Measurements from ENCODE around the gene SLC22A4.
A peak's percentile ranks its signal among the peaks of the same experiment; 100 is the strongest.

Gene SLC22A4

DNA sequence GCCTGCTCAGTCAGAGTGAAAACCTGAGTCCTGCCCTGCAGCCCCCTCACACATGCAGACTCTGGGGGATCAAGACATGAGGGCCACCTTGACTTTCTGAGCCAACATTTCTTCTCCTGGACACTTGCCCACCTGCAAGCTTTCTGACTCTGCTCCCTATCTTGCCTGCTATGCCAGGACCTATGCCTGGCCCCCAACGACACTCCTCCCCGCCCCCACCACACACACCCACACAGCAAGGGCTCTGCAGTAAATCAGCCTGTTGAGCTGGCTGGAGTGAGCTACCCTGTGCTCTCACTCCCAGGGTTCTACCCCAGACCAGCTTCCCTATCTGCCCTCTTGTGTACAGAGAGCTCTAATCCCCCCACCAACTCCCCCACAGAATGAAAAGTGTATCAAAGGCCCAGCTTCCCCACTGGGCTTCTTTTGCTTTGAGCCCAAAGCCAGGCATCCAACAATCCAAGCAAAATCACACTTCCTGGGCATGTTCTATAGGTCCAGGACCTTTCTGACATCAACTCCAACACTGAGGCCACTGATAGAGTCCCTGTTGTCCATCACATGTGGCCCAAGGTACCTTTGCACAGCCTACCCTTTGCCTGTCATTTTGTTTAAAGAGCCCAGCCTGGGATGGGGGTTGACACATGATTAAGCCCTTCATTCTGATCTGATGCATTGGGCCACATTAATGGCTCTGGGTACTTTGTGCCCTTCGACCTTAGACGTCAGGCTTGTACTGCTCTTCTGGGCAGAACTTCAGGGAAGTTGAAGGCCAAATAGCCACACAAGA, 29.5 kb upstream of the SLC22A4 start:
- H3K79me2 ChIP-seq (ENCODE audit: control insufficient read depth, insufficient read depth, low read length, unreplicated experiment), result peaks cover 47% of the 10 kb centered on the region
- no peak overlapping the region for H3K4me3 ChIP-seq (ENCODE audit: low read depth, low read length)
- H2AFZ ChIP-seq (ENCODE audit: low read length, unreplicated experiment), result no peak overlapping the region
- H3K36me3 ChIP-seq (ENCODE audit: insufficient read depth, low read length), result peaks cover 9% of the 10 kb centered on the region; the same call in 1 of the 2 replicates
- peak overlapping the region; percentile 93 for H3K27ac ChIP-seq (ENCODE audit: low read depth, low read length)
- H3K4me1 ChIP-seq (ENCODE audit: control insufficient read depth, insufficient read depth, low read length, unreplicated experiment), result peaks cover 87% of the 10 kb centered on the region
- H3K27me3 ChIP-seq (ENCODE audit: insufficient read depth, low read length), result no peaks in the 10 kb centered on the region

DNA sequence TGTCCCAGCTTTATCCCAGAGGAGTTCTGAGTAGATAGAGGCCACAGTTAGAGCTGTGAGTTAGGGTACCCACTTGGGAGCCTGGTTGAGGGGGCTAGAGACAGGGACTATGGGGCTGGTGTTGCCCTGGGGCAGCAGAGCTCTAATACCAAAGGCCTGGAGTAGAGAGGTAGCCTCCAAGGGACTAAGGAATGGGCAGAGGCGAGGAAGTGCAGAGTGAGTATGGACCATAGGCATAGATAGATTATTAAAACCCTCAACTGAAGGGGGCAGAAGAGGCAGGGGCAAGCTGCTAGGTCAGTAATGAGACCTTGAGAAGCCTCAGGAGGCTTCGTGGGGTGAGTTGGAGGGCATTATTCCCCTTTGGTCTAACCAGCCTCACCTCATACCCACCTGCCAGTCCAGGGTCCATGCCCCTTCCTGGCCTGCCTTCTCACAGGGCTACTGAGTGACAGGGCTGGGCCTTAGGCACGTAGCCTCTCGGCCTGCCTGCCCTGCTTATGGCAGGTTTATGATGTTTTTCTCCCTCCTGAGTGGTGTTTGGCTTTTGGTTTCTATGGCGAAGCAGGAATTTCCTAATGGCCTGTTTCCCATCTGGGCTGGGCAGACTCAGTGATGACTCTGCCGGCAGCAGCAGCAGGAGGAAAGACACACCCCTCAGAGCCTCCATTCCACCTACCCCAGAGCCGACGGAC, 28.7 kb upstream of the SLC22A4 start:
- no peaks in the 10 kb centered on the region for H3K27me3 ChIP-seq (ENCODE audit: insufficient read depth, low read length)
- H3K4me1 ChIP-seq (ENCODE audit: control insufficient read depth, insufficient read depth, low read length, unreplicated experiment), result peaks cover 81% of the 10 kb centered on the region
- H2AFZ ChIP-seq (ENCODE audit: low read length, unreplicated experiment), result no peak overlapping the region
- peak overlapping the region; percentile 93 for H3K27ac ChIP-seq (ENCODE audit: low read depth, low read length)
- H3K4me3 ChIP-seq (ENCODE audit: low read depth, low read length), result no peak overlapping the region
- H3K79me2 ChIP-seq (ENCODE audit: control insufficient read depth, insufficient read depth, low read length, unreplicated experiment), result peaks cover 40% of the 10 kb centered on the region
- H3K36me3 ChIP-seq (ENCODE audit: insufficient read depth, low read length), result peaks cover 10% of the 10 kb centered on the region; the same call in 1 of the 2 replicates

DNA sequence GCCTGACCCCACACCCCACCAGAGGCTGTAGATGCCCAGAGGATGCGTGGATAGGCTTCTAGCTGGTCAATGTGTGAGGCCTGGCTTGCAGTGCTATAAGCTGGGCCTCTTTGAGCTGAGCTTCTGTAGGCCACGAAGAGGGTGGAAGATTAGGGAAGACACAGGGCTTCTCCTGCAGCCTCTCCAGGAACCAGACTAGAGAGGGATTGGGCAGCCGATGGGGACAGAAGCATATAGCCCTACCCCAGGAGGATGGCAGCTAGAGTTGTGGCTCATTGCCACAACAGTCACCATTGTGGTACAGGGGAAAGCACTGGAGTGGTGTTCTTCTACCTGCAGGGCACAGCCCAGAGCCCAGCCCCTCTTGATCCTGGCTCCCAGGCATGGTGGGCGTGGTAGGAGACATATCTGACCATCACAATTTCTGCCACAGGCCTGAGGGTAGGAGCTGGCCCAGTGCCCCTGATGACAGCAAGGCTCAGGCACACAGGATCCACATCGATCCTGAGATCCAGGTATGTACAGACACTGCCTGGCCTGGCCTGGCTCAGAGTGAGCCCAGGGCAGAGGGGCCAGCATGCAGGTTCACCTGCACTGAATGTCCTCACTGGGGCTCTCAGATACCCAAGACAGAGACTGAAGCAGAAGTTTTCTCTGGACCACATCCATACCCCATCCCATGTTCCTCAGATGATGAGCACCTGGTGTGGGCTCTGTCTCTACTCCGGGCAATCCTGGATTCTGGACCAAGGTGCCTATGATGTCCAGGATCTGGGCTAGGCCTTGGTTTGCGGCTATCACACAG, 28.0 kb upstream of the SLC22A4 start:
- no peak overlapping the region for H3K4me3 ChIP-seq (ENCODE audit: low read depth, low read length)
- no peak overlapping the region for H2AFZ ChIP-seq (ENCODE audit: low read length, unreplicated experiment)

DNA sequence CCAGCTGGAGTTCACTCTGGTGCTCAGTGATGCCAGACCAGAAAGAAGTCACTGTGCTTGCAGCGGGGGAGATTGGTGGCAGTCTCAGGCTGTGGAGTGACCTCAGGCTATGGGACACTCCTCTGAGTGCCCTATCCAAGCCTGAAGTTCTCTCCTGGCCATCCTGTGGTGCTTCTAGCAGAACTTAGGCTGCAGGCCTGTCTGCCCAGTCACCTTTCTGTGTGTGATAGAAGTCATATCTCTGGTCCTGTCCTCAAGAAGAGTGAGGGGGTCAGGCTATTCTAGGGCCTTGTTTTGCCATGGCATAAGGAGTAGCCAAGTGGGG, 27.4 kb upstream of the SLC22A4 start:
- Histone ChIP-seq H3K27ac (ENCODE audit: low read depth, low read length) (no peak overlapping the region), H3K4me1 (ENCODE audit: control insufficient read depth, insufficient read depth, low read length, unreplicated experiment) (peaks cover 68% of the 10 kb centered on the region)

More for the DNA sequence above, 28.0 kb upstream of the SLC22A4 start:
- Histone ChIP-seq H3K36me3 (ENCODE audit: insufficient read depth, low read length) (peaks cover 15% of the 10 kb centered on the region; the same call in 1 of the 2 replicates), H3K27me3 (ENCODE audit: insufficient read depth, low read length) (no peaks in the 10 kb centered on the region), H3K27ac (ENCODE audit: low read depth, low read length) (peak overlapping the region; percentile 63), H3K79me2 (ENCODE audit: control insufficient read depth, insufficient read depth, low read length, unreplicated experiment) (peaks cover 33% of the 10 kb centered on the region), H3K4me1 (ENCODE audit: control insufficient read depth, insufficient read depth, low read length, unreplicated experiment) (peaks cover 74% of the 10 kb centered on the region)

DNA sequence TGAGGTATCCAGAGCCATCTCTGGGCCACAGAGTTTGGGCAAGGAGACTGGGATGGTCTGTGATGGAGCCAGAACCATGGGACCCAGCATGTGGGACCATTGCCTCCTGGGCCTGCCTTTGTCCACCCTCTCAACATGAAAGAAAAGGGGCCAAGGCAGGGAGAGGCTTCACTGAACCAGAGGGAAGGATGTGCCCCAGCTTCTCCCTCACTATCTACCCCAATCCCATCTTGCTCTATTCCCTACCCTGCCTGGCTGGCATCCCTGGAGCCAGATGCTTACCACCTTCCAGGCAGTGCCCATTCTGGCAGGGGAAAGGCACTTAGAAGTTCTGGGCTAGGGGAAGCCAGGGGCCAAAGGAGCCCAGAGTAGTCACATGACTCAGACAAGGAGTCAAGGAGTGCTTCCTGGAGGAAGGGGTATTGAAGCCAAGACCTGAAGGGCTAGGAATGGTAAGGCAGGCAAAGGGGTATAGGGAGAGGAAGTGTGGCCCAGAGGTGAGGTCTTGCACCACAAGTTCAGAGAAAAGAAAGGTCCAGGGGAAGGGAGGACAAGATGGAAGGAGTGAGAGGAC, 26.9 kb upstream of the SLC22A4 start:
- Histone ChIP-seq H3K4me3 (ENCODE audit: low read depth, low read length) (no peak overlapping the region), H3K36me3 (ENCODE audit: insufficient read depth, low read length) (peaks cover 19% of the 10 kb centered on the region; the same call in 1 of the 2 replicates), H3K79me2 (ENCODE audit: control insufficient read depth, insufficient read depth, low read length, unreplicated experiment) (peaks cover 22% of the 10 kb centered on the region), H2AFZ (ENCODE audit: low read length, unreplicated experiment) (no peak overlapping the region), H3K4me1 (ENCODE audit: control insufficient read depth, insufficient read depth, low read length, unreplicated experiment) (peaks cover 64% of the 10 kb centered on the region), H3K27me3 (ENCODE audit: insufficient read depth, low read length) (no peaks in the 10 kb centered on the region), H3K27ac (ENCODE audit: low read depth, low read length) (no peak overlapping the region)

More for the DNA sequence above, 27.4 kb upstream of the SLC22A4 start:
- Histone ChIP-seq H3K27me3 (ENCODE audit: insufficient read depth, low read length) (no peaks in the 10 kb centered on the region), H3K4me3 (ENCODE audit: low read depth, low read length) (no peak overlapping the region), H3K79me2 (ENCODE audit: control insufficient read depth, insufficient read depth, low read length, unreplicated experiment) (peaks cover 27% of the 10 kb centered on the region), H2AFZ (ENCODE audit: low read length, unreplicated experiment) (no peak overlapping the region), H3K36me3 (ENCODE audit: insufficient read depth, low read length) (peaks cover 15% of the 10 kb centered on the region; the same call in 1 of the 2 replicates)

DNA sequence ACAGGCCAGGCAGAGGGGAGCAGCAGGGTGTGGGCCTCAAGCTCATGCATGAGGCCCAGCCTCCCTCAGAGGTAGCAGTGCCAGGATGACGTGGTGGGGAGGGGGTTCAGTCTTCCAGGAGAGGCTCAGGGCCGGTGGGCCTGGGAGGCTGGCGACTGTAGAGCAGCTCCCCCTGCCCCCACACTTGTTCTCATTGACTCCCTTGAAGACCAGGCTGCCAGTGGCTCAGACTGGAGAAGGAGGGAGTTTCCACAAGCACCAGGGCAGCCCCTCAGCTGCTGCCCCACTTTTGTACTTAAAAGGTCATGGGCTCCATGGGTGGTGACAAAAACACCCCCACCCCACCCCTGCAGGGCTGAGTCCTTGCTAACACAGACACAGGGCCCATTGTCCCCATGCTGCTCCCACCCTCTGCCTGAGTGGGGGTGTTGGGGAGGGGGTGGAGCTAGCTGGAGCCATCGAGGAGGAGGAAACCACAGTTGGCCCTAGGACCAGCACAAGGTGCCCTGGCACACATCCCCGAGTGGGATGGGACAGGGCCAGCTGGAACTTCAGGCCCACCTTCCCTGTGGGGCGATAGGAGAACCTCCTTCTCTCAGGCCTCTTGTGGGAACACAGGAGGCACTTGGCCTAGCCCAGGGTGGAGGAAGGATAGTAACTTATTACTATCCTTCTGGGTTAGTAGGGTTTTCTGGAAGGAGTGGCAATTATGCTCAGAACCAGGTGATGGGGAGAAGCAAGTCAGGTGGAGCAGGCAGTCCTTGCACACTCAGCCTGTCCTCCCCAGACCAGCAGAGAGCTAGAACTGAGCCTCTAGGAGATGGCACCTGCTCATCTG, 26.0 kb upstream of the SLC22A4 start:
- Histone ChIP-seq H3K4me3 (ENCODE audit: low read depth, low read length) (no peak overlapping the region), H3K27ac (ENCODE audit: low read depth, low read length) (peak overlapping the region; percentile 35; the same call in 1 of the 2 replicates), H3K79me2 (ENCODE audit: control insufficient read depth, insufficient read depth, low read length, unreplicated experiment) (peaks cover 16% of the 10 kb centered on the region), H3K36me3 (ENCODE audit: insufficient read depth, low read length) (peaks cover 20% of the 10 kb centered on the region; the same call in 1 of the 2 replicates), H3K4me1 (ENCODE audit: control insufficient read depth, insufficient read depth, low read length, unreplicated experiment) (peaks cover 55% of the 10 kb centered on the region), H3K27me3 (ENCODE audit: insufficient read depth, low read length) (no peaks in the 10 kb centered on the region), H2AFZ (ENCODE audit: low read length, unreplicated experiment) (no peak overlapping the region)

DNA sequence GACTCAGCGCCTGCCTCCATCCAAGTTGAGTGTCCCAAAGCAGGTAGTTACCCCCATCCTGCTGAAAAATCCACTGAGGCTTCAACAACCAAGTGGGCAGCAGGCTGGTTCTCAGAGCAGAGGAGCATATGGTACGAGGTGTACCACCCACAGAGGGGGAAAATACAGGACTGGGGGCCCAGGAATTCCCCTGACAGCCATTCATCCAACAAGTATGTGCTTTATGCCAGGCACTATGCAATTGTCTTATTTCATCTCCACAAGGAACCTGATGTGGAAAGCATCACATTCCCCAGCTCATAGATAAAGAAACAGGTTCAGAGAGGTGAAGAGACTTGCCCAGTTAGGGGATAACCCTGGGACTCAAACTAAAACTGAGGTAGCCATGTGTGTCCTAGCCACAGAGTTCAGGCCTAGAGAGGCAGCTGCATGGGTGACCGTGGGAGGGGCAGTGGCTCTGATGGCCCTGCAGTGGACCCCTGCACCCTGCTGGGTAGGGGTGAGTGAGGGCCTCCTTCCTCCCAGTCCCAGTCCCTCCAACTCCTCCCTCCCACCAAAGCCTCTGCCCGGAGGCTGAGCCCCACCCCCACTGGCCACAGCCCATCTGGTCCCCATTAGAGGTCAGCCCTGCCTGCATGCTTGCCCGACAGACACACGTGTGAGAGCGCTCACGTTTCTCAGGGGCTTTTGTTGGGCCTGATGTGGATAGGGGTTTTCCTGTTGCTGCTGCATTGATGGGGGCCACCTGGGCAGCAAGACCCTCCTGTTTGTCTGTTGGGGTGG, 25.2 kb upstream of the SLC22A4 start:
- Histone ChIP-seq H3K79me2 (ENCODE audit: control insufficient read depth, insufficient read depth, low read length, unreplicated experiment) (peaks cover 13% of the 10 kb centered on the region), H3K27me3 (ENCODE audit: insufficient read depth, low read length) (no peaks in the 10 kb centered on the region), H3K4me3 (ENCODE audit: low read depth, low read length) (no peak overlapping the region), H2AFZ (ENCODE audit: low read length, unreplicated experiment) (no peak overlapping the region), H3K4me1 (ENCODE audit: control insufficient read depth, insufficient read depth, low read length, unreplicated experiment) (peaks cover 47% of the 10 kb centered on the region), H3K36me3 (ENCODE audit: insufficient read depth, low read length) (peaks cover 20% of the 10 kb centered on the region; the same call in 1 of the 2 replicates), H3K27ac (ENCODE audit: low read depth, low read length) (peak overlapping the region; percentile 40; the same call in 1 of the 2 replicates)

DNA sequence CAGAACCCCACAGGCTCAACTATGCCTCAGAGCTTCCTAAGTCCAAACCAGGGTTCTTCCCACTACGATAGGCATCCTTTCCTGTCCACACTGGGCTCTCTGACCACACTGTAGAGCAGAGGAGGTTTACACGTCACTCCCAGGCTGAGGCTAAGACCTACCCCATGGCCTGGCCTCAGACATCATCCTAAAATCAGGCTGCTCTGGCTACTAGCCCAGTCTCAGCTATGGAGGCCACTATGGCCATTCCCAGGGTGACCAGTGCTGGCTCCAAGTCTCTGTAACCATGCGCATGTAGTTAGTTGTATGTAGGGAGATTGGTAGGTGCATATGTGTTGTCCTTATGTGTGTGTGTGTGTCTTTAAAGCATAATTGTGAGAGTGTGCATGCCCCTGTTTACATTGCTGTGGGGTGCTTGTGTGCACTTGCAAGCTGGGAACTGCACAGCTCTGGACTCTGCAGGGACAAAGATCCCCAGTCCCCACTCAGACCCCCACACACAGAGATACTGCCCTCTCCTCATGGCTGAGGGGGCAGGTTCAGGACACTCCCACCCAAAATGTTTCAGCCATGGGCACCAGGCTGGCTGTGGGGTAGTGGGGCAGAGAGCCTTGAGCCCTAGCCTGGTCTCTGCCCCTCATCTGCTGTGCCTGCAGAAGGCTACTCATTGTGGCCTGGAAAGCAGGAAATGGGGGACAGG, 24.4 kb upstream of the SLC22A4 start:
- H3K4me3 ChIP-seq (ENCODE audit: low read depth, low read length), result no peak overlapping the region
- no peaks in the 10 kb centered on the region for H3K27me3 ChIP-seq (ENCODE audit: insufficient read depth, low read length)
- peaks cover 38% of the 10 kb centered on the region for H3K4me1 ChIP-seq (ENCODE audit: control insufficient read depth, insufficient read depth, low read length, unreplicated experiment)
- peak overlapping the region; percentile 40; the same call in 1 of the 2 replicates for H3K27ac ChIP-seq (ENCODE audit: low read depth, low read length)
- H3K36me3 ChIP-seq (ENCODE audit: insufficient read depth, low read length), result peaks cover 20% of the 10 kb centered on the region; the same call in 1 of the 2 replicates
- no peak overlapping the region for H2AFZ ChIP-seq (ENCODE audit: low read length, unreplicated experiment)
- H3K79me2 ChIP-seq (ENCODE audit: control insufficient read depth, insufficient read depth, low read length, unreplicated experiment), result peaks cover 12% of the 10 kb centered on the region

DNA sequence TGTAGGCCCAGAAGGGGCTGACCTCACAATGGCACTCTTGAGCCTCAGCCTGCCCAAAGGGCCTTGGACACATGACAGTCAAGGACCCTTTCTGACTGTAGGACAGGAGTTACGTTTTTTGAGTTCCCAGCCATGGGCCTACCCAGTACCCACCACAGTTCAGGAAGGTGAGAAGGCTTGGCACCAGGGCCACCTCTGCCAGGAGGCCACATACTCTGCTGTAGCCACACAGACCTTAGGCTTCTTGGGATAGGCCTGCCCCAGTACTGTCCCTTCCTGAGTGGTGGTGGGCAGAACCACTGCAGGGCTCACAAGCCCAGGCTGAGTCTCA, 23.9 kb upstream of the SLC22A4 start:
- Histone ChIP-seq H3K4me1 (ENCODE audit: control insufficient read depth, insufficient read depth, low read length, unreplicated experiment) (peaks cover 33% of the 10 kb centered on the region), H3K27me3 (ENCODE audit: insufficient read depth, low read length) (no peaks in the 10 kb centered on the region), H3K27ac (ENCODE audit: low read depth, low read length) (no peak overlapping the region), H3K79me2 (ENCODE audit: control insufficient read depth, insufficient read depth, low read length, unreplicated experiment) (peaks cover 7% of the 10 kb centered on the region), H3K36me3 (ENCODE audit: insufficient read depth, low read length) (peaks cover 20% of the 10 kb centered on the region; the same call in 1 of the 2 replicates), H3K4me3 (ENCODE audit: low read depth, low read length) (no peak overlapping the region), H2AFZ (ENCODE audit: low read length, unreplicated experiment) (no peak overlapping the region)
